Stomach (tissue), 9 donors: ENCODE measurements around the gene FBXW7. TPM values are rescaled to one million over a fixed set of nuclear protein-coding genes. Genes with fewer than 3 reads are reported as not detected.

ENCODE experiments used
- DNase-seq, 2 donors: peaks; one replicate each; pipeline versions ENCODE4 v3.0.0 to v3.0.0-alpha.2; 2013 to 2019
- H3K27ac ChIP-seq, 5 donors: fragments of 200-600 bp in 4 of 5; sonication (generic) in 4 of 5; one replicate each; pipeline ENCODE4 v1.5.1; 2013 to 2019; ENCODE audit warnings: mild to moderate bottlenecking in 1 of 5, moderate library complexity in 1 of 5
- H3K27me3 ChIP-seq, 3 donors: fragments of 200-600 bp; sonication (generic); one replicate each; pipeline ENCODE4 v1.5.1; 2017 to 2019; ENCODE audit warnings: mixed run types in 1 of 3
- H3K36me3 ChIP-seq, 4 donors: fragments of 200-600 bp; sonication (generic); 1 replicate in 3 of 4; 2 replicates in 1 of 4; pipeline ENCODE4 v1.5.1; 2016 to 2019
- H3K4me1 ChIP-seq, 4 donors: fragments of 200-600 bp; sonication (generic); one replicate each; pipeline ENCODE4 v1.5.1; 2016 to 2019
- H3K4me3 ChIP-seq, 4 donors: fragments of 200-600 bp; sonication (generic) in 3 of 4; one replicate each; pipeline ENCODE4 v1.5.1; 2016 to 2019; ENCODE audit warnings: mild to moderate bottlenecking in 1 of 4
- H3K9me3 ChIP-seq, 4 donors: fragments of 200-600 bp; sonication (generic); one replicate each; pipeline ENCODE4 v1.5.1; 2016 to 2019
- CTCF ChIP-seq, 7 experiments: fragments of 450-650 bp in 4 of 7; fragments of 200-600 bp in 3 of 7; sonication (generic) in 3 of 7; IDR thresholded peaks; one replicate each; pipeline ENCODE4 v1.5.1; 2016 to 2019; ENCODE audit warnings: antibody characterized with exemption in 7 of 7, control low read depth in 2 of 7, mild to moderate bottlenecking in 1 of 7
- EP300 ChIP-seq: sonication (generic); formaldehyde crosslinking; IDR thresholded peaks from one replicate; pipeline ENCODE4 v1.6.1; 2017; ENCODE audit warnings: antibody characterized with exemption
- POLR2A ChIP-seq, 4 donors: fragments of 450-650 bp; IDR thresholded peaks; one replicate each; pipeline ENCODE4 v1.6.1; 2016; ENCODE audit warnings: antibody characterized with exemption in 4 of 4, control low read depth in 2 of 4, mild to moderate bottlenecking in 1 of 4, moderate library complexity in 1 of 4
- POLR2AphosphoS5 ChIP-seq, 3 donors: sonication (generic); formaldehyde crosslinking; IDR thresholded peaks; one replicate each; pipeline ENCODE4 v1.6.1; 2016; ENCODE audit warnings: antibody characterized with exemption in 3 of 3
- whole genome bisulfite sequencing, 5 donors: extraction: QIAGEN DNeasy Blood & Tissue Kit in 3 of 5; methylation state at CpG; one replicate each; pipeline versions ENCODE4 v1.1.5 to v1.1.7; 2013 to 2018; 5-methylcytosine and 5-hydroxymethylcytosine counted together
- intact Hi-C: fragments of 100-400 bp; cut with DNase I; formaldehyde crosslinking; loops from one replicate; pipeline ENCODE4 v1.15.1; 2023; ENCODE audit warnings: low total_unique reads
- polyA plus RNA-seq, 3 donors: library from polyadenylated mRNA; stranded (reverse); fragments of 200-250 nt; gene quantifications; one replicate each; pipeline ENCODE4 v1.2.3, GENCODE V29; 2013
- total RNA-seq, 5 donors: library from RNA; depleted of rRNA; stranded (reverse); fragments of >200 nt; gene quantifications; one replicate each; pipeline versions ENCODE4 v1.1.0 to v1.2.3, GENCODE V29; 2014 to 2016
- donor health status: healthy with polysubstance abuse.
- donor health status: Bipolar disorder and iron deficiency.
- donor health status: healthy.

The FBXW7 gene
- total and polyA plus RNA-seq, 8 donors: 8.7 to 119 (median 25.1) TPM

DNA sequence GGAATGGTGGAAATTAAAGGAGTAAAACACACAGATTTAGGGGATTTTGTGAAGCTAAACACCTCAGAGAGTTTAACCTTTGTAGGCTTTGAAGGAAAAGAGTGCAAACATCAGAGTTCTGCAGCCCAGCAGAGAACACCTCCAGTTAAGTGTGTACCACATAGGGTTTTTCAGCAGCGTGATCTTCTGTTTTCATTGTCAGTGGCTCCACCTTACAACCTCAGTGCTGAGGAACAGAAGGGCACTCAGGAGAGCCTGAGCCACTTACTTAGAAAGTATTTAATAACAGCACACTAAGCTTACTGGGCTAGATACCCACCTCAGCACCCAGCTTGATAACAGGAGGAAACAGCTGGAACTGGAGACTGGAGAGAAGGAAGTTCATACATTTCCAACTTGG lies 2.0 kb upstream of the FBXW7 start:
- intact Hi-C loops: no loop called here
- H3K27ac ChIP-seq: peak overlapping the region in 4 of 5 donors; percentile 96 to 98 (median 97)

GRCh38 chr4:152536545-152537182 lies 772 bp upstream of the FBXW7 start:
- Histone ChIP-seq H3K9me3 (peaks cover 0 to 4% (median 0%) of the 10 kb centered on the region in 4 donors), H3K4me3 (peak overlapping the region; percentile 91 to 99 (median 98)), H3K36me3 (peaks cover 0 to 16% (median 9%) of the 10 kb centered on the region in 4 donors), H3K4me1 (peaks cover 17 to 56% (median 39%) of the 10 kb centered on the region in 4 donors), H3K27me3 (no peaks in the 10 kb centered on the region), H3K27ac (peak overlapping the region; percentile 96 to 98 (median 97))
- peak in 1 of 2 donors; percentile 86 for DNase-seq
- TF ChIP-seq EP300: no peak
- no peak for TF ChIP-seq CTCF (IDR thresholded peaks at IDR 0.05)
- no peak for TF ChIP-seq POLR2AphosphoS5 (IDR thresholded peaks at IDR 0.05)
- peak in 1 of 4 donors; percentile 6 for TF ChIP-seq POLR2A (IDR thresholded peaks at IDR 0.05)
- intact Hi-C loops: no loop called here
- 0 to 1% (median 0%) methylated on average over 22 to 24 of the region's 24 CpGs for WGBS, 5 donors

More for the DNA sequence above, 2.0 kb upstream of the FBXW7 start:
- WGBS, 5 donors: 42 to 76% (median 48%) methylated on average over 1 of the region's 1 CpG
- Histone ChIP-seq H3K9me3 (peaks cover 0 to 4% (median 0%) of the 10 kb centered on the region in 4 donors), H3K36me3 (peaks cover 0 to 16% (median 9%) of the 10 kb centered on the region in 4 donors), H3K4me3 (peak overlapping the region in 2 of 4 donors; percentile 91 to 99), H3K27me3 (no peaks in the 10 kb centered on the region), H3K4me1 (peaks cover 17 to 44% (median 32%) of the 10 kb centered on the region in 4 donors)
- peak in 1 of 2 donors; percentile 16 for DNase-seq
- TF ChIP-seq POLR2AphosphoS5 (IDR thresholded peaks at IDR 0.05) (no peak), CTCF (IDR thresholded peaks at IDR 0.05) (no peak), POLR2A (IDR thresholded peaks at IDR 0.05) (no peak), EP300 (no peak)

DNA sequence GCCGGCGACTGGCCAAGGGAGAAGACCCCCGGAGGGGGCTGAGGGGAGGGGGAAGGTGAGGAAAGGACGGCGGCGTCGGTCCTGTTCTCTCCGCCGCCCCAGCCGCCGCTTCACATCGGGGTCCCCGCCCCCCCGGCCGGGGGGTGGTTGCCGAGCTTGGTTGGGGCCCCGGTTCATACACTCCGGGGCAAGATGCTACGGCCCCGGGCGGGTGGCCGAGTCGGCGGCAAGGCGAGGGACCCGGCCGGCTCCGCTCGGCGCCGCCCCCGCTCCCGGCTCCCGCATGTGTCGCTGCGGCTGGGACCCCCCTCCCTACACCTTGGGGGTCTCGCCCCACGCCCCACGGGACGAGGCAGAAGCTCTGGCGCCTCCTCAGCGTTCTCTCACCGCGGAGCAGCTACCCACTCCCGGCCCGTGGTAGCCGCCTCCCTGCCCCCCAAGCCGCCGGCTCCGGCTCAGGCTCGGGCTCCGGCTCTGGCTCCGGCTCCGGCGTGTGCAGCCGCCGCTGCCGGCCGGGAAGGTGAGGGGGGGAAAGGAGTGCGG lies 461 bp downstream of the FBXW7 start:
- no peak for DNase-seq
- H3K27me3 ChIP-seq: no peaks in the 10 kb centered on the region
- WGBS, 5 donors: 0 to 2% (median 0%) methylated on average over 12 to 60 of the region's 60 CpGs

More for the DNA sequence above, 461 bp downstream of the FBXW7 start:
- peaks cover 0 to 21% (median 11%) of the 10 kb centered on the region in 4 donors for H3K36me3 ChIP-seq
- H3K27ac ChIP-seq: peak overlapping the region; percentile 96 to 98 (median 97)
- peaks cover 17 to 68% (median 48%) of the 10 kb centered on the region in 4 donors for H3K4me1 ChIP-seq
- TF ChIP-seq POLR2AphosphoS5 (IDR thresholded peaks at IDR 0.05) (no peak), CTCF (IDR thresholded peaks at IDR 0.05) (no peak), POLR2A (IDR thresholded peaks at IDR 0.05) (no peak), EP300 (no peak)
- intact Hi-C loops: no loop called here
- peak overlapping the region; percentile 91 to 99 (median 98) for H3K4me3 ChIP-seq
- peaks cover 0 to 4% (median 0%) of the 10 kb centered on the region in 4 donors for H3K9me3 ChIP-seq
